HAP-1 (cell line): ENCODE data around the gene ANKRD36.
"Not testable (repeated sequence)": the region's sequence is repeated elsewhere in the genome, so short reads cannot be mapped to it uniquely, and the experiment has no call there.

Experiments
- DNase-seq, 2 experiments: peaks; one replicate each; pipeline ENCODE4 v3.0.0-alpha.2; 2016 to 2020; ENCODE audit warnings: low spot score in 2 of 2
- H3K27me3 ChIP-seq: fragments of 250-450 bp; sonication (Bioruptor Pico); 2 replicates; pipeline ENCODE4 v1.5.1; 2020; ENCODE audit warnings: low read depth, mild to moderate bottlenecking, moderate library complexity
- H3K36me3 ChIP-seq: fragments of 250-450 bp; sonication (Bioruptor Pico); replicated peaks from 2 replicates; pipeline ENCODE4 v1.5.1; 2020; ENCODE audit warnings: mild to moderate bottlenecking
- H3K4me1 ChIP-seq: fragments of 250-450 bp; sonication (Bioruptor Pico); 2 replicates; pipeline ENCODE4 v1.5.1; 2020; ENCODE audit warnings: mild to moderate bottlenecking
- H3K4me3 ChIP-seq: fragments of 250-450 bp; sonication (Bioruptor Pico); 2 replicates; pipeline ENCODE4 v1.5.1; 2020; ENCODE audit warnings: mild to moderate bottlenecking, moderate library complexity
- H3K9me3 ChIP-seq: fragments of 250-450 bp; sonication (Bioruptor Pico); 2 replicates; pipeline ENCODE4 v1.5.1; 2020; ENCODE audit warnings: mild to moderate bottlenecking, moderate library complexity
- in situ Hi-C: fragments of 300-500 bp; cut with MboI; formaldehyde crosslinking; loops from 3 replicates; pipeline ENCODE4 v1.14.3; 2020; ENCODE audit warnings: low sequenced_read_pairs, inconsistent platforms, mixed read lengths

Gene ANKRD36

DNA sequence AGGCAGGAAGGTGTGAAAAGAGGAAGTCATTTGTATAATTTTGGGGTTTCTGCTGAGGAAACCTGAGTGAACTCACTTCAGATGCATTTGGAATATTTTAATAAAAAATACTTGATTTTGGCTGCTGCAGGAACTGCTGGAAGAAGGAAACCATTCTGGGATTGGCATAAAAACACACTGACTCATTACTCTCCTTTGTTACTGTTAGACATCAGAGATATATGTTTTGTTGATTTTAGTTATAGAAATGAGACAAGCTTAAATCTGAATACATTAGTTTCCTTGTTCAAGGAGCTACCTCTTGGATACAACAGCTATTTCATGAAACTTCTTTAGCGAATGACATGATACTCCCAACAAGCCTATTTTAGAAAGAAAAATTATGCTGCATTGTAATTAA is 84.3 kb downstream of the ANKRD36 start:
- H3K4me1 ChIP-seq, H3K4me3 ChIP-seq, in situ Hi-C loops, DNase-seq, H3K9me3 ChIP-seq, H3K27me3 ChIP-seq: not testable (repeated sequence)
- peaks cover 41% of the 10 kb centered on the region for H3K36me3 ChIP-seq

DNA sequence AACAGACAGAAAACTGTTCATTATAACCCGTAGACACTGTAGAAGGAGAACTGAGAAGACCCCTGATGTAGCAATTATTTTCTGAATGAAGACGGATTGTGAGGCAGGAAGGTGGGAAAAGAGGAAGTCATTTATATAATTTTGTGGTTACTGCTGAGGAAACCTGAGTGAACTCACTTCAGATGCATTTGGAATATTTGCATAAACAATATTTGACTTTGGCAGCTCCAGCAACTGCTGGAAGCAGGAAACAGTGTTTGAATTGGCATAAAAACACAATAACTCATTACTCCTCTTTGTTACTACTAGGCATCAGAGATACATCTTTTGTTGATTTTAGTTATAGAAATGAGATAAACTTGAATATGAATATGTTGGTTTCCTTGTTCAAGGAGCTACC is 87.9 kb downstream of the ANKRD36 start:
- H3K27me3 ChIP-seq, H3K9me3 ChIP-seq, H3K4me3 ChIP-seq, H3K4me1 ChIP-seq, DNase-seq, in situ Hi-C loops: not testable (repeated sequence)
- H3K36me3 ChIP-seq, result peaks cover 22% of the 10 kb centered on the region

DNA sequence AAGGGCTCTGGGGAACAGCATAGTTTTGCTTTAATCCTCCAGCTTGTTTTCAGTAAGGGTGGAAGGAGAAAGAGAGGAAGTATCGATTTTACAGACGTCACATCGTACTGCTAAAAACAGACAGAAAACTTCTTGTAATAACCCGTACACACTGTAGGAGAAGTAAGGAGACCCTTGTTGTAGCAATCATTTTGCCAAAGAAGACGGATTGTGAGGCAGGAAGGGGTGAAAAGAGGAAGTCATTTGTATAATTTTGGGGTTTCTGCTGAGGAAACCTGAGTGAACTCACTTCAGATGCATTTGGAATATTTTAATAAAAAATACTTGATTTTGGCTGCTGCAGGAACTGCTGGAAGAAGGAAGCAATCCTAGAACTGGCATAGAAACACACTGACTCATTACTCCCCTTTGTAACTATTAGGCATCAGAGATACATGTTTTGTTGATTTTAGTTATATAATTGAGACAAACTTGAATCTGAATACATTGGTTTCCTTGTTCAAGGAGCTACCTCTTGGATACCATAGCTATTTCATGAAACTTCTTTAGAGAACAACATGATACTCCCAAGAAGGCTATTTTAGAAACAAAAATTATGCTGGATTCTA is 89.8 kb downstream of the ANKRD36 start:
- H3K27me3 ChIP-seq, H3K4me3 ChIP-seq, DNase-seq, H3K9me3 ChIP-seq, in situ Hi-C loops, H3K4me1 ChIP-seq: not testable (repeated sequence)
- peaks cover 15% of the 10 kb centered on the region for H3K36me3 ChIP-seq

DNA sequence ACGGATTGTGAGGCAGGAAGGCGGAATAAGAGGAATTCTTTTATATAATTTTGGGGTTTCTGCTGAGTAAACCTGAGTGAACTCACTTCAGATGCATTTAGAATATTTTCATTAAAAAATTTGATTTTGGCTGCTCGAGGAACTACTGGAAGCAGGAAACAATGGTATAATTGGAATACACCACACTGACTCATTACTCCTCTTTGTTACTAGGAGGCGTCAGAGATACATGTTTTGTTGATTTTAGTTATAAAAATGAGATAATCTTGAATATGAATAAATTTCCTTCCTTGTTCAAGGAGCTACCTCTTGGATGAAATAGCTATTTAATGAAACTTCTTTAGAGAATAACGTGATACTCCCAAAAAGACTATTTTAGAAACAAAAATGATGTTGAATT is 97.4 kb downstream of the ANKRD36 start:
- no peaks in the 10 kb centered on the region for H3K4me1 ChIP-seq
- no peaks in the 10 kb centered on the region for H3K27me3 ChIP-seq
- H3K4me3 ChIP-seq, result no peak overlapping the region
- no peak for DNase-seq
- peaks cover 11% of the 10 kb centered on the region for H3K36me3 ChIP-seq
- H3K9me3 ChIP-seq, result no peaks in the 10 kb centered on the region
- in situ Hi-C loops, result no loop called here

DNA sequence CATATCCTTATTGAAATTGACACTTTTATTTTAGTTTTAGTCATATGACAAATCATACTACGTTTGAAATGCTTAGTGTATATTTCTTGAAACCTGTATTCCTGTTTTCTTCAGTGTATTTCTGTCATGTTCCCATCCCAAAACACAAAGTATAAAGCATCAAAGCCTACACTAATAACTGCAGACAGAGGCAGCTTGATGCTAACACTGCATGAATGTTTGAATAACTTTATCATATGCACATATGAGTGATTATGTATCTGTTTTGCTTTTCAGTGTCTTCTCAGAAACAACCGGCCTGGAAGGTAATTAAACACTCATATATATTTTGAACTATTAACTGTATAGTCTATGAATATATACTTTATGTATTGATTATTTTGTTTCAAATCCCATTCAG is 102.1 kb downstream of the ANKRD36 start:
- DNase-seq, H3K27me3 ChIP-seq, H3K36me3 ChIP-seq, H3K4me1 ChIP-seq, H3K9me3 ChIP-seq, H3K4me3 ChIP-seq, in situ Hi-C loops: not testable (repeated sequence)

DNA sequence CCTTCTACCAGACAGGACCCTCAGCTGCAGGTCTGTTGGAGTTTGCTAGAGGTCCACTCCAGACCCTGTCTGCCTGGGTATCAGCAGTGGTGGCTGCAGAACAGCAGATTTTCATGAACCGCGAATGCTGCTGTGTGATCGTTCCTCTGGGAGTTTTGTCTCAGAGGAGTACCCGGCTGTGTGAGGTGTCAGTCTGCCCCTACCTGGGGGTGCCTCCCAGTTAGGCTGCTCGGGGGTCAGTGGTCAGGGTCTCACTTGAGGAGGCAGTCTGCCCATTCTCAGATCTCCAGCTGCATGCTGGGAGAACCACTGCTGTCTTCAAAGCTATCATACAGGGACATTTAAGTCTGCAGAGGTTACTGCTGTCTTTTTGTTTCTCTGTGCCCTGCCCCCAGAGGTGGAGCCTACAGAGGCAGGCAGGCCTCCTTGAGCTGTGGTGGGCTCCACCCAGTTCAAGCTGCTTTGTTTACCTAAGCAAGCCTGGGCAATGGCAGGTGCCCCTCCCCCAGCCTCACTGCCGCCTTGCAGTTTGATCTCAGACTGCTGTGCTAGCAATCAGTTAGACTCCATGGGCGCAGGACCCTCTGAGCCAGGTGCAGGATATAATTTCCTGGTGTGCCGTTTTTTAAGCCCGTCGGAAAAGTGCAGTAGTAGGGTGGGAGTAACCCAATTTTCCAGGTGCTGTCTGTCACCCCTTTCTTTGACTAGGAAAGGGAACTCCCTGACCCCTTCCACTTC is 118.1 kb downstream of the ANKRD36 start:
- in situ Hi-C loops, H3K36me3 ChIP-seq, H3K4me1 ChIP-seq, H3K27me3 ChIP-seq, H3K4me3 ChIP-seq, DNase-seq, H3K9me3 ChIP-seq: not testable (repeated sequence)

DNA sequence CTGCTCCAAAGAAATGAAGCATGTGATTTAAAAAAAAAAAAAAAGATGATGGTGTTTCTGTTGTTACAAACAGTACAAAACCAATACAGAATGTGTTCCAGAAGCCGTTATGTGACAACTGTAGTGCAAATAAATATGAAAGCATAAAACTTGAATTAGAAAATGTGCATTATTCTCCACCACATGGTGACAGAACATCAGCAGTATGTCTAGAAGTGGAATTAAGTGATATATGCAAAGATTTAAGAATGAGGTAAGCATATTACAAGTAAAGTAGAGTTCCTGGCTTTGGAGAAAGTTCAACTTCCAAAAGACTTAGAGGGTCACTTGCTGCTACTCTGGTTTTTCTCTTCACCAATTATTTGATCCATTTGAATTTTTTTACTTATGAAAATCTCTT is 120.0 kb downstream of the ANKRD36 start:
- H3K4me1 ChIP-seq, H3K9me3 ChIP-seq, H3K27me3 ChIP-seq, H3K4me3 ChIP-seq, in situ Hi-C loops, DNase-seq, H3K36me3 ChIP-seq: not testable (repeated sequence)

DNA sequence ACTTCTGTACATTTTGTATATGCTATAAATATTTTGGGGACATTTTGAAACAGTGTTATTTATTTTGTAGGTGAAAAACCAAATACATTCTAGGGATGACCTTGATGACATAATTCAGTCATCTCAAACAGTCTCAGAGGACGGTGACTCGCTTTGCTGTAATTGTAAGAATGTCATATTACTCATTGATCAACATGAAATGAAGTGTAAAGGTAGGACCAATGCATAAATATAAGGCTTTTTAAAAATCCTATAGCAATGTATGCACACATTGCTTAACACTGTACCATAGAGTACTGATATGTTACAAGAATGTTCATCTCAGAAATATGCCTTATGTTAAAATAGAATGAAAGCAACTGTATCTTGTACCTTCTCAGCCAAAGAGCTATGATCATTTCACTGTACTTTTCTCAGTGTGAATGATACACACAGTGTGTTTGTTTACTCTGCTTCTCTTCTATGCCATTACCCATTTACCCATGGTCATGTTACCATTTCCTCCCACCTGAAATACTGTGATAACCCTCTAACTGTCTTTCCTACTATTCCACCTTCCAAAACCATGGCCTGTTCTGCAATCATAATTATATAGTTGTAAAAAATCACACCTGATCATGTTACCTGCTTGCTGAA is 120.8 kb downstream of the ANKRD36 start:
- H3K36me3 ChIP-seq, H3K4me1 ChIP-seq, H3K9me3 ChIP-seq, in situ Hi-C loops, DNase-seq, H3K4me3 ChIP-seq, H3K27me3 ChIP-seq: not testable (repeated sequence)

DNA sequence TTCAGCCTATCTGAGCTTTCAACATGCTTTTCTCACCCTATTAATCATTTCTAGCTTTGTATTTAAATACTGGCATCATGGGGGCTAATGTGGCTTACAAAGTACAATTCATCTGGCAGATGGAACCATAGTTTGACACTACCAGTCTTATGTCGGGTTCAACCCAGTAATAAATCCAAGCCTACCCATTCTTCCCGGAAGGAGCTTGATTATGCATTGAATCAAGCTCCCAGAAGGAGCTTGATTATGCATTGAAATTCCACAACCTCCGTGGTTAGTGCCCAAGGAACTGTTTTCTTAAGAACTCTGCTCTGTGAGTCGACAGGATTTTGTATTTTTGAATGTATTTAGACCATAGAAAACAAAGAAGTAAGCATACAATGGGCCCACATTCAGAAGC is 148.2 kb downstream of the ANKRD36 start:
- H3K36me3 ChIP-seq, H3K4me3 ChIP-seq, H3K27me3 ChIP-seq, in situ Hi-C loops, DNase-seq, H3K4me1 ChIP-seq, H3K9me3 ChIP-seq: not testable (repeated sequence)

DNA sequence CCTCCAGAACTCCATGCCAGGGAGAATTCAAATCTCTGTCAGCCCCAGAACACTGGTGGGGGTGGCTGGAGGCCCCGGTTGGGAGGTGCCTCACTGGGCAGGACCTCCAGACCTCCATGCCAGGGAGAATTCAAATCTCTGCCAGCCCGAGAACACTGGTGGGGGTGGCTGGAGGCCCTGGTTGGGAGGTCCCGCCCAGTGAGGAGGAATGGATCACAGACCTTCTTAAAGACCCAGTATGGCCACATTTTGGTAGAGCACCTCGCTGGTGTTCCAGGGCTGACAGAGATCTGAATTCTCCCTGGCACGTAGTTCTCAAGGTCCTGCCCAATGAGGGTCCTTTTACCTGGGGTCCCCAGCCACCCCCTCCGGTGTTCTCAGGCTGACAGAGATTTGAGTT is 153.5 kb downstream of the ANKRD36 start:
- DNase-seq, H3K27me3 ChIP-seq, H3K9me3 ChIP-seq, in situ Hi-C loops, H3K36me3 ChIP-seq, H3K4me3 ChIP-seq, H3K4me1 ChIP-seq: not testable (repeated sequence)

DNA sequence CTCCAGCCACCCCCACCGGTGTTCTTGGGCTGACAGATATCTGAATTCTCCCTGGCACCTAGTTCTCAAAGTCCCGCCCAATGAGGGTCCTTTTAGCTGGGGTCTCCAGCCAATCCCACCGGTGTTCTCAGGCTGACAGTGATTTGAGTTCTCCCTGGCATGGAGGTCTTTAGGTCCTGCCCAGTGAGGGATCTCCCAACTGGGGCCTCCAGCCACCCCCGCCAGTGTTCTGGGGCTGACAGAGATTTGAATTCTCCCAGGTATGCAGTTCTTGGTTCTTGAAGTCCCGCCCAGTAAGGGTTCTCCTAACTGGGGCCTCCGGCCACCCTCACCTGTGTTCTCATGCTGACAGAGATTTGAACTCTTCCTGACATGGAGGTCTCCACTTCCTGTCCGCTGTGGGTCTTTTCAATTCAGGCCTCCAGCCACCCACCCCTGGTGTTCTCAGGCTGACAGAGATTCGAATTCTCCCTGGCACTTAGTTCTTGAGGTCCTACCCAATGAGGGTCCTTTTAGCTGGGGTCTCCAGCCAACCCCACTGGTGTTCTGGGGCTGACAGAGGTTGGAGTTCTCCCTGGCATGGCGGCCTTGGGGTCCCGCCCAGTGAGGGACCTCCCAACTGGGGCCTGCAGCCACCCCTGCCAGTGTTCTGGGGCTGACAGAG is 154.6 kb downstream of the ANKRD36 start:
- Histone ChIP-seq H3K36me3 (no peaks in the 10 kb centered on the region), H3K9me3 (no peaks in the 10 kb centered on the region; the same call in 1 of the 2 replicates), H3K4me3 (no peak overlapping the region), H3K27me3 (no peaks in the 10 kb centered on the region), H3K4me1 (no peaks in the 10 kb centered on the region)
- in situ Hi-C loops, result no loop called here
- peak in 1 of 2 experiments; percentile 6 for DNase-seq

DNA sequence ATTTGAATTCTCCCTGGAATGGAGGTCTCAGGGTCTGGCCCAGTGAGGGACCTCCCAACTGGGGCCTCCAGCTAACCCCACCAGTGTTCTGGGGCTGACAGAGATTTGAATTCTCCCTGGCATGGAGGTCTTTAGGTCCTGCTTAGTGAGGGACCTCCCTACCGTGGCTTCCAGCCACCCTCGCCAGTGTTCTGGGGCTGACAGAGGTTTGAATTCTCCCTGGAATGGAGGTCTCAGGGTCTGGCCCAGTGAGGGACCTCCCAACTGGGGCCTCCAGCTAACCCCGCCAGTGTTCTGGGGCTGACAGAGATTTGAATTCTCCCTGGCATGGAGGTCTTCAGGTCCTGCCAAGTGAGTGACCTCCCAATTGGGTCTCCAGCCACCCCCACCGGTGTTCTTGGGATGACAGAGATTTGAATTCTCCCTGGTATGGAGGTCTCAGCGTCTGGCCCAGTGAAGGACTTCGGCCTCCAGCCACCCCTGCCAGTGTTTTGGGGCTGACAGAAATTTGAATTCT is 155.2 kb downstream of the ANKRD36 start:
- H3K27me3 ChIP-seq, DNase-seq, in situ Hi-C loops: not testable (repeated sequence)

DNA sequence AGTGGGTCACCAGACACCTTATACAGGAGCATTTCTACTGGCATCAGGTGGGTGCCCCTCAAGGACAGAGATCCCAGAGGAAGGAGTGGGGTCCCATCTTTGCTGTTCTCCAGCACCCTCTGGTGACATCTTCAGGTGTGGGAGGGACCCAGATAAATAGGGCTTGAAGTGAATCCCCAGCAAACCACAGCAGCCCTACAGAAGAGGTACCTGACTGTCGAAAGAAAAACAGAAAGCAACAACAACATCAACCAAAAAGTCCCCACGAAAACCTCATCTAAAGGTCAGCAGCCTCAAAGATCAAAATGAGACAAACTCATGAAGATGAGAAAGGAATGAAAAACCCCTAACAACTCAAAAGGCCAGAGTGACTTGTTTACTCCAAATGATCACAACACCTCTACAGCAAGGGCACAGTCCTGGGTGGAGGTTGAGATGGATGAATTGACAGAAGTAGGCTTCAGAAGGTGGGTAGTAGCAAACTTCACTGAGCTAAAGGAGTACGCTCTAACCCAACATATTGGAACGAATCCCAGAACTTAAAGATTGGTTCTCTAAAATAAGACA is 163.4 kb downstream of the ANKRD36 start:
- DNase-seq, H3K4me3 ChIP-seq, H3K27me3 ChIP-seq, H3K4me1 ChIP-seq, in situ Hi-C loops, H3K36me3 ChIP-seq, H3K9me3 ChIP-seq: not testable (repeated sequence)

More for the DNA sequence above, 155.2 kb downstream of the ANKRD36 start:
- H3K4me1 ChIP-seq, H3K9me3 ChIP-seq, H3K4me3 ChIP-seq, H3K36me3 ChIP-seq: not testable (repeated sequence)

DNA sequence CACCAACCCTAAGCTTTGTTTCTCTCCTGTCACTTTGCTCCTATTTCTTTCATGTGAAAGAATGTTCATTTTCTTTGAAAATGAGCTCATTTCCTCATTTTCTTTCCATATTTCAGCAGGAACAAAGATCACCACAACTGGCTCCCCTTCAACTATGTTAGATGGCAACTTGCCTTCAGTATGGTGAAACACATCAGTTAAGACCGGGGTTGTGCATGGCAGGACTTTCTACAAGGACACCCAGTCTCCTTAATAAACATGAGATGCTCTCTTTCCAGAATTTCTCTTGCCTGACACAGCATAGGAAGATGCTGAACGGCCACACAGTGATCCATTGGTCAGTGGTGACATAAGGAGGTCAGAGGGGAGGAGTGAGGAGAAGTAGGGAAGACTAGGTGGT is 172.2 kb downstream of the ANKRD36 start:
- H3K27me3 ChIP-seq, H3K9me3 ChIP-seq, H3K4me1 ChIP-seq, H3K36me3 ChIP-seq, DNase-seq, in situ Hi-C loops, H3K4me3 ChIP-seq: not testable (repeated sequence)
